Dermis blood vessel endothelial cell (primary cell): ENCODE measurements around the gene HOXB9. TPM values are rescaled to one million over a fixed set of nuclear protein-coding genes. Genes with fewer than 3 reads are reported as not detected.

ENCODE experiments used
- DNase-seq: peaks from one replicate; pipeline ENCODE4 v3.0.0; 2010
- total RNA-seq: library from RNA; depleted of rRNA; stranded (reverse); fragments of >200 nt; gene quantifications from 2 replicates; pipeline ENCODE4 v1.2.3, GENCODE V29; 2014

The HOXB9 gene
- total RNA-seq, 1 donor from 2014 or later: 1.0 TPM

DNA sequence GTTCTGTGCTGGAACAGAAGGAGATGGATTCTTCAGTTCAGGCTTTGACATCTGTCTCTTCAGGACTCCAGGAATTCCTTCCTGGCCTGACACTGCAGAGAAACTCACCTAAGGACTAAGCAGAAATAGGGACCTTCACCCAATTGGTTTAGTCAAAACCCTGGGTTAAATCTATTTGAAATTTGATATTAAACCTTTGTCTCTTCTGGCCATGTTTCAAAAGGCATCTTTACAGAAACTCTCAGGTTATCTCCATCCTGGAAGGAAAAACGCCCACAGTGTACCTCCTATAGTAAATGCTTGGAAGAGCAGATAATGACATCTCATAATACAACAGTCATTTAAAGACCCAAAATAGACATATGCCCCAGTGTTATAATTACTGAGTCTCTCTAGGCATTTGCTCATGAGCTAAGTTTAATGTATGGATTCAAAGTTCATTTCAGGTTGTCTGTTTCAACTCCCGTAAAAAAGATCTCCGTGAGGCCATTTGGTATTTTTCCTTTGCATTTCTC is 42.4 kb downstream of the HOXB9 start:
- no peak for DNase-seq

DNA sequence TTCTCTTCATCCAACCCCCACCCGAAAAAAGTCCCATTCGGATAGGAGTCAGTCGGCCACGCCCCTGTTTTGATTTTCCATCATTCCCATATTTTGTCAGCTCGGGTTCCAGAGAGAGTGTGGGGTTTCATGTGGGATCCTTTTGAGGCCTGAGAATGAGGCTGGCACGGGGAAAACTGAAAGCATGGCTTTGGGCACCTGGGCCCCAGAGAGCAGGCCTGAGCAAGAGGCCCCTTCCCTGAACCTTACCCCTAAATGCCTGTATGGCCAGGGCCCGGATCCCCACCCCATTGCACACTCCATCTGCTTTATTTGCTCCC is 43.4 kb downstream of the HOXB9 start:
- no peak for DNase-seq

DNA sequence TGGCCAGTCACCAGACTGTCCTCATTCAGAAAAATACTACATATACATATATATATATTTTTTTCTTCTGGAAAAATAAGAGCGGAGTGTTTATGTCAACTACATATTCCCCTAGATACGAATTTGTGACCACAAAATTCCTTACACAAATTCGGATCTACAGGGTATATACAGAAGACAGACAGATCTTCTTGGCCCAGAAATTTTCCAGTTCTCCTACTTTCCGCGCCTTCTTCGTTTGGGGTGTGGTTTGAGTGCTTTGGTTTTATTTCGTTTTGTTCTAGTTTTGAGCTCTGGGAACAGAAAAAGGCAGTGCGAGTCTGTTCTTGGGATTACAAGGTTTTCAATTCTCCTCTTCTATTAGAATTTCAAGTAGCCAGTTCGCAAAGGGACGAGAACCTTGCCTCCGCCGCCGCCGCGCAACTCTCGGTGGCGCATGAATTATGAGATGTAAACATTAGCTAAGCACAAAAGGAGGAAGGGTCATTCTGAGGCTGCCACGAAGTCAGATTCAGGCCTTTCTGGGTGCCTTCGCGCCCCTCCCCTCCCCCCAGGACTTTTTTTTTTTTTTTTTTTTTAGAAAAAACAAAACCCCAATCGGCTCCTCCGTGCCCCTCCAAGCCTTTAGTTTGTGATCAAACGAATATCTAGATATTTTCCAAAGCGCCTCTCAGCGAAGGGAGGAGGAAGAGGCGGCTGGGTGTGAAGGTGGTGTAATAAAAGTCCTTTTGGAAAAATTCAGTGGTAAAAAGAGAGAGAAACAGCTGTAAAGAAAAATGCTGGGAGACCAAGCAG is 46.2 kb downstream of the HOXB9 start:
- no peak for DNase-seq

DNA sequence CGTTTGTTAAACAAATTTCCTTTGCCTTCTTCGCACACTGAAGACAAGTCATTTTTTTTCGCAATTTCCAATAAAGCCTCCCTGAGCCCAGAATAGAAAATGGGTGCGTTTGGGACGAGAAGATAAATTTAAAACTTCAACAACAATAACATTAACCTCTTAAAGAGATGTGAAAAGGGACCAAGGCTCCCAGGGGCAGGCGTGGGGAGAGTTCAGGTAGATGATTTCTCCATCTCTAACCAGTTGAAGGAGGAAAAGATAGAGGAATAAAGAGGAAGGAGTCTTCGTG is 46.7 kb downstream of the HOXB9 start:
- DNase-seq: no peak

DNA sequence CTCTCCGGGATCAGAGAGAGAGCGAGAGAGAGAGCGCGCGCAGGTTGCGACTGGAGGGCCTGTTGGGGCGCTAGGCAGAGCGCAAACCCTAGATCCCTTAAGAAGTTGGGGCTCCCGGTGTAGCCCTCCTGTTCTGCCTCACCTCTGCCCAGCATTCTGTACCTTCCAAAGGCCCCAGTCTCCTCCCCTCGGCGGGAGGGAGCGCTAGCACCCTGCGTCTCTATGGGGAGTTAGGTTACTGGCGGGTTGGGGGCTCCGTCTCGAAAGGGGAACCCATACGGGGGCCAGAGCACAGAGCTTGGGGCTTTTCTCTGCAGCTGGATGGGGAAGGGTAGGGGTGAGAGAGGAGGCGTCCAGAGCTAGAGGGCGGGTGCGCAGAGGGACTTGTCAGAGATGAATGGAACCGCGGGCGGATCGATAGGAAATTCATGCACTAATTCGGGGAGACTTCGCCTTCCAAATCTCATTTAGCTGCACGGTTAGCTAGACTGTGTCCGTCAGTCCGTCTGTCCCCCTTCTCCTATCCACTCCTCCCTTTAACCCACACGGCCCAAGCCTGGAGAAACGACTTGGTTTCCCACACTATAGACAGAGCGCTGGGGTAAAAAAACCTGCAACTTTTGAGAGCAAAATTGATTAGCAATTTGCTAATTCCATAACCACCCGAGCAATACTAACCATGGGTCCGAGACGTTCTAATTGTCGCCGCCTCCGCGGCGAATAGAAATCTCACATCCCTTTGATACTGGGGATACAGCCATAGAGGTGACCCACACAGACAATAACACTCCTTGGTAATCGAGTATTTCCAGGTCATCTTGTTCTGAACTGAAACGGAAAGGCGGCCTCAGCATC is 47.3 kb downstream of the HOXB9 start:
- peak; percentile 73 for DNase-seq

DNA sequence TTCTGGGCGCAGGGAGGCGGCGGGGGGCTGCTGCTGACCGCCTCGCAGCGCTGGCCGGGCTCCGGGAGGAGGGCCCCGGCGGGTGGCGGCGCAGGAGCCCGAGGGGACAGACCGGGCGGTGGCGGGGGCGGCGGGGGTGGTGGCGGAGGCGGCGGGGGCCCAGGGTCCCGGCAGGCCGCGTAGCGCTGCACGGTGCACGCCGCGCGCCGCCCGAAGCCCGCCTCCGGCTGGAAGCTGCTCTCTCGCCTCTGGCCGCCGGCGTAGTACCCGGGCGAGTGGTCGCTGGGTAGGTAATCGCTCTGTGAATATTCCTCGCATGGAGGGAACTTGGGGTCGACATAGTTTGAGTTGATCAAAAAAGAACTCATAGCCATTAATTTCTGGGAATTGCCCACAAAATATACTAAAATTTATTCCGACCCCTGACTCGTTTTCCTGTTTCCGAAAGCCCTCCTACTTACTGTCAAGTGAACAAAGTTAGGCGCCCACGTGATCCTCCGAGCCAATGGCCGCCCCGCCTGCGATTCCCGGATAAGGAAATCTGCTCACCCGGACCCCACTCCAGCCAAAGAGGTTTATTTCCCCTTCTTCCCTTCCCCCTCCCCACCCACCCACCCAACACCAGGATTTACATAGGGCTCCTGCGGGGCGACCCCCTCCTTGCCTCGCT is 48.1 kb downstream of the HOXB9 start, which contains the start of gene HOXB4:
Gene HOXB4, minus strand, starts transcription at position 405 of the 670 bp plus-strand sequence. Its CDS starts 31 bp downstream, at position 374.
- peak; percentile 89 for DNase-seq

DNA sequence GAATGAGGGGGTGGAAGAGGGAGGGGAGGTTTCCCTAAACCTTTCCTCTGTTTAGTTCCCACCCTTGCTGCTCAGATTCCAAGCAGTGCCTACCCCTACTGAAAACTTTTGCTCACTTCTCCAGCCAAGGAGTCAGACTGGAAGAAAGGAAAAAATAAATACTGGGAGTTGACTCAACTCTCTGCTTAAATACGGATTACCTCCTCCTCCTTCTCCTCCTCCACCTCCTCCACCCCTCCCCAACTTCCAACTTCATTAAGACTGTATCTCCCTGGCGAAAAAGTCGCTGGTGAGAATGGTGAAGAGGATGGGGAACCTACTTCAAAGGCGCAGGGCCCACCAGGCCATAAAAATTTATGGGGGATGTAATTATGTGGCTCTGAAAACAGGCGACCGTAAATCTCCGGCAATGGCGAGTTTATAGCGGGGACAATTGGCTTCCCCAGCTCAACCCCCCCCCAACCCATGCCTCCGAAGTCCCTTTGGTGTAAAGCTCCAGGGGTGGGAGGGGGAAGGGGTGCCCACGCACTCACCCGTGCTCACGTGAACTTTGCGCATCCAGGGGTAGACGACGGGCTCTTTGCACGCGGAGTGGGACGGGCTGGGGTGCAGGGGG is 48.7 kb downstream of the HOXB9 start:
- DNase-seq: no peak

DNA sequence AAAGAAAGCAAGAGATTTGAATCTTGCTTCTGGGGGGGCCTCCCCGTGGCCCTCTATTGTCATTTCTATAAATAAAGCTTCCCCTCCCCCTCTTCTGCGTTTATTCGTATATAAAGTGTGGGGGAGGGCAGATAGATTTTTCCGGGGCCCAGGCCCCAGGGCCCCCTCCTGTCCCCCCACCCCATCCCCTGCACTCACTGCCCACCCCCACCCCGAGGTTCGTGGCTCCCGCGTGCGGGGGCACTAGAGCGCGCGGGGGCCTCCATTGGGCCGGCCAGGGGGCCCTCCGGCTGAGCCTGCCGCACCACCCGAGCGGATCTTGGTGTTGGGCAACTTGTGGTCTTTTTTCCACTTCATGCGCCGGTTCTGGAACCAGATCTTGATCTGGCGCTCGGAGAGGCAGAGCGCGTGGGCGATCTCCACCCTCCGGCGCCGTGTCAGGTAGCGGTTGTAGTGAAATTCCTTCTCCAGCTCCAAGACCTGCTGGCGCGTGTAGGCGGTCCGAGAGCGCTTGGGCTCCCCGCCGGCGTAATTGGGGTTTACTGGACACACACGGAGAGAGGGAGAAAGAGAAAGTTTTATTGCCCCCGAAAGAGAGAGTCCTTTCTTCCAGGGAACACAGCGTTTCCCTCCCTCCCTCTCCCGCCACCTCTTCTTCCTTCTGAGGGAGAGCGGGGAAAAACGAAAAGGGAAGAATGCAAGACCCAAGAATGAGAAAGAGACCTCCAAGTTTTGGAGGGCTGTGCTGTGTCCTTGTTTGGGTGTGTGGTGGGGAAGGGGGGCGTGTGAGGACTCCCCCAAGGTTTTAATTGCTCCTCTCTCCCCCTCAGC is 49.5 kb downstream of the HOXB9 start:
- DNase-seq: peak; percentile 55

DNA sequence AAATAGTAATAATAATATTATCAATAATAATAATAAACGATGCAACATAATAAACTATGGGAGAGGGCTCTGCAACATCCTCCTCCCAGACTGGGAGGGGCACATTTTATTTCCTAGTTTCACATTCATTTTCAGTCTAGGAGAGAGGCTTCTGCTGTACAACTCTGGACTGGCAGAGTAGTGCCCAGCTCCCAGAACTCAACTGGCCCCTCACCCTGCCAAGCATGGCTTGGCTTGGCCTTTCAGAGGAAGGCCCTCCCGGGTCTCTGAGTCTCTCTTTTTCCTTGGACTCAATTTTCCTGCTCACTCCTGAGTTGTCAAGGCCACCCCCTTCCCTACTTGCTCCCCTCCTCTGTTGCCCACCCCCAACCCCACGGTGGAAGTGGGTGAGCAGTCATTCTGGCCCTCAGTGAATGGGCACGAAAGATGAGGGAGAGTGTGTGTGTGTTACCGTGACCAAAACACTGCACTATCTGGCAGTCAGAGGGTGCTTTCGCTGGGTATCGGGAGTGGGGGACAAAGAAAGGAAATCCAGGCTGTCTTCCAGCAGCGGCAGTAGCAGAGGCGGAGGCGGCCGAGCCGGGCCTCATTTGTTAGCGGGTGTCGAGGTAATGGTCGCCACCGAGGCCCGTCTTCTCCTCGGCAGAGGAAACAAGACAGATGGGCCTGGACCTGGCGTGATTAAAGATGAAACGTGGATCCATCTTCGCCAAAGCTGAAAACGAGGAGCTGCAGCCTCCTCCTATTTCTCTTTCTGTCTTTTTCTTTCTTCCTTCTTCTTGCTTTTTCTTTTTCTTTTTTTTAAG is 50.3 kb downstream of the HOXB9 start:
- DNase-seq: peak; percentile 41

DNA sequence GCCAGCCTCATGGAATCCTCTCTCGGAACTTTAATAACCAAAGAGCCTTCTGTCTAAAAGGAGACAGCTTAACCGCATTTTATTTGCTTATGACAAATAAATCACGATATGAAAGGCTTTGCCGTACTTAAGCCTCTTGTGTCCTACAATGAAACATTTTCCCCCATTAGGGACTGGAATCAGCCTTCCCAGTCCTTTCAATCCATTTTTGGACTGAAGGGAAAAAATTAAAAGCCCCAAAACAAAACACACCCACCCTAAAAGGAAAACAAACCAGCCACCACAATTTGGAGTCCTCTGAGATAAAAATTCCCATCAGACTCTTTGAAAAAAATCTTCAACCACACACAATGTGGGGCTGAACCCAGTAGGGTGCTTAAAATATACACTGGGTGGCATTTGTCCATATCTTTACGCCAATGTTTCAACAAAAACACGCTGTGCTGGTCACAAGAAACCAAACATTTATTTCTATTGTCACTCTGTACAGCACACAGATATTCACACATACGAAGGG is 51.0 kb downstream of the HOXB9 start:
- no peak for DNase-seq

DNA sequence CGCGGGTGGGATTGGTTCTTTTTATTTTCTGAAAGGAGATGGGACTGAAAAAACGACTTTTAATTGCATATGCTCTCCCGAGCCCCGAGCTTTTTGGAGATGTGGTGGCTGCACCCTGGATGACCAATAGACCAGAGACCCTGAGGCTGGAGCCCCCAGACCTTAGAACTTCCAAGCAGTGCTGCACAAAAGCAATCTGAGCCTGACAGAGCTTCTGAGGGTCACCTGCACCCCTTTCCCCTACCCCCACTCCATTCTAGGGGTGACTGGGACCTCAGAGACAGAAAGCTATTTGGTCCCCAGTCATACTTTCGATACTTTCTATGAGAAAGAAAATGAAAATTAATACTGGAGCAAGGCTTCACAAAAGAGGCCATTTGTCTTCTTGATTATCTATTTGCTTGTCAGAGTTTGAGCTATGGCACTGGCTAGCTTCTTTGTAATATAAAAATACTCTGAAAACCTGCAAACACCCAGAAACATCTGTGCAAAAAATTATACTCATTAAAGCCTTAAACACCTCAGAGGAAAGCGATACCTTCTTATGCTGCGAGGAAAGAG is 51.6 kb downstream of the HOXB9 start:
- no peak for DNase-seq

DNA sequence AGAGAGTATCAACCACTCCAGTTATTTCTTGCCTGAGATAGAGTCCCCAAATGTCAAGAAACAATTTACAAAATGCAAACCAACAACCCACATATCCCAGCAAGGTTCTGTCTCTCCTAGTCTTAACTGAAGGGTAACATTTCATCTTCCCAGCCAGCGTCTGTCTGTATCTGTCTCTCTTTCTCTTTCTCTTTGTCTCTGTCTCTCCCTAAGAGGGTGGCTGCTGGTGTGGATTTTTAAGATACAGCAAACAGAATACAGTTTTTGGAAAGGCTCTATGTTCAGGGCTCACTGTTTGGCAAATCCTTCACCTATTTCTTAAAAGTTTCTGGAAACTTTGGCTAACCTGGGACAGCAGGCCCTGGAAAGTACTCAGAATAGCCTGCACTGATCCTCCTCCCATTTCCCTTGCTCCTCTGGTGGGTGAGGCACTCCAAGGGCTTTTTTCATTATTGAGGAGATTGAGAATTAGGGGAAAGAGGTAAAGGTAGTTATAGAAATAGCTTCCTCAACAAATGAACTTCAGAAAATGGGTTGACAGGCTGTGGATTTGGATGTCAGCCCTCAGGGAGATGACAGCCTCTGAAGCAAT is 54.2 kb downstream of the HOXB9 start:
- no peak for DNase-seq

Other genes with a start within 250 kb of the HOXB9 start
- gene SKAP1, start 196.1 kb downstream of the HOXB9 start, total RNA-seq: 0.17 TPM in 1 of 2 replicates, not detected in the other
- gene HOXB1, start 95.3 kb downstream of the HOXB9 start, total RNA-seq: not detected in 2 replicates
- gene HOXB2, start 81.2 kb downstream of the HOXB9 start, total RNA-seq: 4.8 and 5.2 TPM in 2 replicates
- gene HOXB4, start 48.0 kb downstream of the HOXB9 start, total RNA-seq: 2.7 and 3.2 TPM in 2 replicates
- gene HOXB3, start 36.1 kb downstream of the HOXB9 start, total RNA-seq: 9.5 and 11.9 TPM in 2 replicates
- gene HOXB5, start 32.6 kb downstream of the HOXB9 start, total RNA-seq: 0.17 and 0.23 TPM in 2 replicates
- gene HOXB6, start 21.4 kb downstream of the HOXB9 start, total RNA-seq: 7.5 and 11.9 TPM in 2 replicates
- 9.9 and 11.4 TPM in 2 replicates for gene HOXB7, start 15.3 kb downstream of the HOXB9 start, total RNA-seq
- 1.2 and 4.1 TPM in 2 replicates for gene HOXB8, start 11.1 kb downstream of the HOXB9 start, total RNA-seq
- gene PRAC1, start 96.2 kb upstream of the HOXB9 start, total RNA-seq: not detected in 2 replicates
- not detected in 2 replicates for gene PRAC2, start 96.8 kb upstream of the HOXB9 start, total RNA-seq
- gene HOXB13, start 102.4 kb upstream of the HOXB9 start, total RNA-seq: not detected in 2 replicates
- gene TTLL6, start 190.9 kb upstream of the HOXB9 start, total RNA-seq: not detected in 2 replicates
- 50.2 and 78.3 TPM in 2 replicates for gene CALCOCO2, start 204.7 kb upstream of the HOXB9 start, total RNA-seq